ENCODE results near the gene GLI2. TPM values are rescaled to one million over a fixed set of nuclear protein-coding genes. Genes with fewer than 3 reads are reported as not detected.

The GLI2 gene
- total and polyA plus RNA-seq, 2 of the 4 experiments (the other 2 are of a cell fraction) = 3.8 to 26.0 TPM

- Histone ChIP-seq H3K9me1 (ENCODE audit: insufficient read depth, low read length) (no peaks in the 10 kb centered on the region; the same call in 1 of the 2 replicates), H4K91ac (ENCODE audit: insufficient read depth, low read depth, low read length) (no peak overlapping the region), H4K20me1 (ENCODE audit: insufficient read depth, low read length) (no peaks in the 10 kb centered on the region), H2BK5ac (ENCODE audit: low read depth, low read length, poor library complexity, severe bottlenecking) (no peak overlapping the region), H2BK20ac (ENCODE audit: low read depth, low read length) (no peak overlapping the region), H3K18ac (ENCODE audit: low read depth, low read length) (no peak overlapping the region), H4K5ac (ENCODE audit: low read depth, low read length) (no peak overlapping the region), H2AK9ac (replicated peaks; ENCODE audit: low read depth, low read length, poor library complexity) (no peak overlapping the region), H3K9ac (ENCODE audit: low read depth, low read length) (no peak overlapping the region), H4K8ac (ENCODE audit: low read depth in 2 of 2, low read length in 2 of 2) (no peak overlapping the region), H2AFZ (replicated peaks; ENCODE audit: low read length, poor library complexity) (no peak overlapping the region), H3K56ac (ENCODE audit: extremely low read depth, insufficient read depth, low read length) (no peak overlapping the region), H2BK120ac (ENCODE audit: low read depth, low read length) (no peak overlapping the region), H3K27ac (ENCODE audit: insufficient read depth, low read length) (no peak overlapping the region), H3K9me3 (ENCODE audit: control insufficient read depth, insufficient read depth, low read length) (no peaks in the 10 kb centered on the region), H3K79me1 (ENCODE audit: low read depth in 1 of 2, low read length in 2 of 2) (no peaks in the 10 kb centered on the region), H2AK5ac (ENCODE audit: low read depth, low read length) (no peak overlapping the region), H3K4me1 (ENCODE audit: control insufficient read depth, insufficient read depth, low read length) (0 out of 2 replicates have a peak, but pooled peaks cover 2% of the 10 kb centered on the region), H3K14ac (replicated peaks; ENCODE audit: low read depth, low read length) (no peak overlapping the region), H3K36me3 (ENCODE audit: control insufficient read depth, insufficient read depth, low read length) (no peaks in the 10 kb centered on the region), H3K4me2 (ENCODE audit: low read depth, low read length) (no peak overlapping the region), H3K23ac (ENCODE audit: low read depth, low read length) (no peak overlapping the region), H3K4ac (ENCODE audit: low read depth, low read length) (no peak overlapping the region), H3K4me3 (ENCODE audit: insufficient read depth, low read depth, low read length) (no peak overlapping the region), H3K27me3 (ENCODE audit: control insufficient read depth, insufficient read depth, low read length) (no peaks in the 10 kb centered on the region; the same call in 1 of the 2 replicates), H2BK15ac (ENCODE audit: low read depth, low read length) (no peak overlapping the region)
- TF ChIP-seq CEBPB (IDR thresholded peaks at IDR 0.05; ENCODE audit: low read depth, low read length) (no peak), RAD21 (IDR thresholded peaks at IDR 0.05; ENCODE audit: low read length) (no peak), SMC3 (IDR thresholded peaks at IDR 0.05; ENCODE audit: low read depth, low read length) (no peak), FOS (IDR thresholded peaks at IDR 0.05; ENCODE audit: low read depth, low read length) (no peak), RFX5 (IDR thresholded peaks at IDR 0.05; ENCODE audit: low read depth, low read length) (no peak), CHD1 (IDR thresholded peaks at IDR 0.05; ENCODE audit: low read depth, low read length) (no peak), USF2 (IDR thresholded peaks at IDR 0.05; ENCODE audit: low read depth, low read length) (no peak)
- 100% methylated on average over 4 of the region's 14 CpGs; no CpG with 5 or more reads in 1 of the 2 experiments for WGBS, 2 experiments (ENCODE audit: extremely low coverage in 2 of 2, insufficient read length in 1 of 2)
- ChIA-PET CTCF (interaction anchor here (0.6 kb wide), 1 partner anchor 14 kb away, joined by 3 read pairs; no protein-coding TSS in a partner anchor), POLR2A (ENCODE audit: unreplicated experiment) (no interaction called here)
- dilution Hi-C loops (cut with HindIII; ENCODE audit: low sequenced_read_pairs, unreplicated experiment) (loop anchor here (10.0 kb wide), 1 partner anchor 356 kb away; no protein-coding TSS in a partner anchor), in situ Hi-C loops (cut with MboI; ENCODE audit: low sequenced_read_pairs) (no loop called here), intact Hi-C loops (cut with micrococcal nuclease) (no loop called here)
- no peak for DNase-seq
- BruUV-seq (replicated peaks) = no TSS peak
- ATAC-seq (ENCODE audit: low read depth) = no peak
These were observed 26.6 kb upstream of the GLI2 start for GRCh38 chr2:120708944-120709607.

All from IMR-90 (cell line).